Mucosa of stomach (tissue), 1 donor: ENCODE results near the gene PRKCQ.
"Not testable (repeated sequence)": the region's sequence is repeated elsewhere in the genome, so short reads cannot be mapped to it uniquely, and the experiment has no call there.

Source experiments
- H3K27me3 ChIP-seq: one replicate; pipeline ENCODE4 v1.7.0; 2013; ENCODE audit warnings: mild to moderate bottlenecking, low read length; ENCODE audit not compliant: control insufficient read depth, insufficient read depth
- H3K36me3 ChIP-seq: one replicate; pipeline ENCODE4 v1.7.0; 2013; ENCODE audit warnings: low read length; ENCODE audit not compliant: control insufficient read depth, insufficient read depth
- H3K4me1 ChIP-seq: one replicate; pipeline ENCODE4 v1.7.0; 2013; ENCODE audit warnings: mild to moderate bottlenecking, low read length; ENCODE audit not compliant: control insufficient read depth, insufficient read depth
- H3K4me3 ChIP-seq: one replicate; pipeline ENCODE4 v1.7.0; 2013; ENCODE audit warnings: low read length
- H3K9ac ChIP-seq: one replicate; pipeline ENCODE4 v1.7.0; 2013; ENCODE audit warnings: mild to moderate bottlenecking, low read length, moderate library complexity
- H3K9me3 ChIP-seq: one replicate; pipeline ENCODE4 v1.7.0; 2013; ENCODE audit warnings: mild to moderate bottlenecking, low read length, moderate library complexity; ENCODE audit not compliant: control insufficient read depth
- donor health status: Pancreatic carcinoma.

PRKCQ gene

GRCh38 chr10:6456067-6456466 lies 124.0 kb downstream of the PRKCQ start:
- Histone ChIP-seq H3K4me3 (no peak overlapping the region), H3K27me3 (no peaks in the 10 kb centered on the region), H3K36me3 (no peaks in the 10 kb centered on the region), H3K9me3 (no peaks in the 10 kb centered on the region), H3K9ac (no peak overlapping the region), H3K4me1 (no peaks in the 10 kb centered on the region)

- no peak overlapping the region for H3K4me3 ChIP-seq
- H3K36me3 ChIP-seq, result no peaks in the 10 kb centered on the region
- H3K9me3 ChIP-seq, result no peaks in the 10 kb centered on the region
- H3K9ac ChIP-seq, result no peak overlapping the region
- no peaks in the 10 kb centered on the region for H3K4me1 ChIP-seq
- no peaks in the 10 kb centered on the region for H3K27me3 ChIP-seq
Observed at GRCh38 chr10:6455592-6455991, 124.5 kb downstream of the PRKCQ start.

GRCh38 chr10:6446711-6447110 lies 133.4 kb downstream of the PRKCQ start:
- Histone ChIP-seq H3K9ac (no peak overlapping the region), H3K9me3 (no peaks in the 10 kb centered on the region), H3K4me1 (no peaks in the 10 kb centered on the region), H3K36me3 (no peaks in the 10 kb centered on the region), H3K4me3 (no peak overlapping the region), H3K27me3 (no peaks in the 10 kb centered on the region)

DNA sequence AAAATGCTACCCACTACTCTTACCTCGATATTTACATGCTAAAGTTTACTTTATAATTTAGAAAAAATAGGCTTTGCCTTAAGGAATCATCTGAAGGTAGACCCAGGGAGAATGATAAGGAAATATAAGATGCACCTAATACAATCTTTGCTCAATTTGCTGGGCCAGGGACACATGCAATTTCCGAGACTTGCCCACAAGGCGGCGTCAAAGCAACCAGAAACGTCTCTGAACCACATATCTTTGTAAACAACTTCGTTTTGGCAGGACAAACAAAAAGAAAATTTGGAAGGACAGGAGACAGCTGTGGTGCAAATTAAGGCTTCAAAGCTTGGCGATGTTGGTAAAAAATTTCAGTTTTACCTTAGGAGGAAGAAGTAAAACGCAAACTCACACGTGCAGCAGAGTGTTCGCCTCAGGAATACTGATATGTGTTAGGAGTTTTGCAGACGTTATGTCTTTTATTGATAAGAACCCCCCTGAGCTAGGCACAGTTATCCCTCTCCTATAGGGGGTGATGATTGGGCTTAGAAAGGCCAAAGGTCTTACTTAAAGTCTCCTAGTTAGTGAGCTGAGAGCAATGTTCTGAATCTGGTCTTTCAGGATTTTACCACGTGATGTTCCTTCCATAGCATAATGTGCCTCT lies 134.3 kb downstream of the PRKCQ start:
- H3K27me3 ChIP-seq, result no peaks in the 10 kb centered on the region
- H3K36me3 ChIP-seq, result no peaks in the 10 kb centered on the region
- H3K4me3 ChIP-seq, result no peak overlapping the region
- no peaks in the 10 kb centered on the region for H3K4me1 ChIP-seq
- H3K9me3 ChIP-seq, result no peaks in the 10 kb centered on the region
- no peak overlapping the region for H3K9ac ChIP-seq

GRCh38 chr10:6439875-6440274 lies 140.2 kb downstream of the PRKCQ start:
- not testable (repeated sequence) for H3K4me3 ChIP-seq, H3K4me1 ChIP-seq, H3K27me3 ChIP-seq, H3K9ac ChIP-seq, H3K9me3 ChIP-seq, H3K36me3 ChIP-seq

- Histone ChIP-seq H3K9ac (no peak overlapping the region), H3K27me3 (no peaks in the 10 kb centered on the region), H3K9me3 (no peaks in the 10 kb centered on the region), H3K4me3 (no peak overlapping the region), H3K36me3 (no peaks in the 10 kb centered on the region), H3K4me1 (no peaks in the 10 kb centered on the region)
Observed at GRCh38 chr10:6431861-6432260, 148.2 kb downstream of the PRKCQ start.

DNA sequence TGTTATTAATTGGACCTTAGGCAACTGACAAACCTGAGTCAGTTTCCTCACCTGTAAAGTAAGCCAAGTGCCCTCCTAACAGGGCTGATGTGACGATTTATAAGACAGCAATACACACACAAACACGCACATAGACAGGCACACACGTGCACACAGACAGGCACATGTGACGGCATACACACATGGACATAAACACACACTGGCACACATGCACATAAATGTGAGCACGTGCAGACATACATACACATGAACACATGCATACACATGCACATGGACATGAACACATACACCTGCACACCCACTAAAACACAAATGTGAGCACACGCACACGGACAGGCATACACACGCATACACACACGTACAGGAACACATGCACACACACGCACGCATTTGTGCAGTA lies 148.9 kb downstream of the PRKCQ start:
- Histone ChIP-seq H3K36me3 (no peaks in the 10 kb centered on the region), H3K4me3 (no peak overlapping the region), H3K27me3 (no peaks in the 10 kb centered on the region), H3K9ac (no peak overlapping the region), H3K9me3 (no peaks in the 10 kb centered on the region), H3K4me1 (no peaks in the 10 kb centered on the region)

DNA sequence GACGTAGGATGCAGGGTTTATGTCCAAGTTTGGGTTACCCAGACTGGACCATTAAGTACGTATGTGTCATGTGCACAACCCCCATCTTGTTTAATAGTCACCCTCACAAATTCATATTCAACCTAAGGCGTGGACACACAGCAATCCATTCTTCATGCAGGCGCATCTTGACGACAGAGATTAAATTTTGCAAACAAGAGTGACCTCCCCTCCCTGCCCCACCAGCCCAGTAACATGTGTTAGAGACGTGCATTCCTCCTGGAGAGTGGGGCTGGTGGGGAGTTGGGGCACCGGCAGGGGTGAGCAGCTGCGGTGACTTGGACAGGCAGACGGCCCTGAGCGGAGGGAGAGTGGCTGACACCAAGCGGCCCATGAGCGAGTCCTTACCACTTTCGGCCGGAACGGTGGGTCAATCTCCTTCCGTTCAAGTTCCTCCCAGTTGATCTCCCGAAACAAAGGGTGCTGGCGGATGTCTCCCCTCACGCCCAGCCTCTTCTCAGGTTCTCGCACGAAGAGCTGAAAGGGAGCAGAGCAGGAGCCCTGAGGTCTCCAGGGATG lies 149.6 kb downstream of the PRKCQ start:
- H3K4me1 ChIP-seq, result no peaks in the 10 kb centered on the region
- H3K9ac ChIP-seq, result no peak overlapping the region
- H3K36me3 ChIP-seq, result no peaks in the 10 kb centered on the region
- H3K27me3 ChIP-seq, result no peaks in the 10 kb centered on the region
- H3K9me3 ChIP-seq, result no peaks in the 10 kb centered on the region
- H3K4me3 ChIP-seq, result no peak overlapping the region

GRCh38 chr10:6427357-6427959 lies 152.6 kb downstream of the PRKCQ start:
- H3K36me3 ChIP-seq, result no peaks in the 10 kb centered on the region
- H3K9ac ChIP-seq, result no peak overlapping the region
- no peaks in the 10 kb centered on the region for H3K4me1 ChIP-seq
- H3K4me3 ChIP-seq, result no peak overlapping the region
- no peaks in the 10 kb centered on the region for H3K27me3 ChIP-seq
- H3K9me3 ChIP-seq, result no peaks in the 10 kb centered on the region

DNA sequence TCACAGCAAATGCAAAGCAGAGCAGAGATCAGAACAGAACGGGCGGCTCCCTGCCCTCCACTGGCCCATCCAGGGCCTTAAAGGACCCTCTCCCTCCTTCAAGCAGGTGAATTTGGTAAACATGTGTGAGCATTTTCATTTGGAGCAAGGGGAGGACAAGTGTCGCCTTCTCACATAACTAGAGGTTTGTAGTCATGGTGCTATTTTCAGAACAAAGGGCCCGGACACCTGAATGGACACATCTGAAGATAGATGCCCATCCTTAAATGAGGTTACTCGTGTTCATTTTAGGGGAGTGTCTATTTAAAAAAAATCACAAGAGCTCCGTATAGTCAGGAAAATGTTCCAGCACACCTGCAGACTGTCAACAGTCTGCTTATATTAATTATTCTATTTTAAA lies 153.8 kb downstream of the PRKCQ start:
- H3K9ac ChIP-seq, result no peak overlapping the region
- no peaks in the 10 kb centered on the region for H3K9me3 ChIP-seq
- no peaks in the 10 kb centered on the region for H3K27me3 ChIP-seq
- no peaks in the 10 kb centered on the region for H3K4me1 ChIP-seq
- H3K4me3 ChIP-seq, result no peak overlapping the region
- H3K36me3 ChIP-seq, result no peaks in the 10 kb centered on the region

- H3K27me3 ChIP-seq, result no peaks in the 10 kb centered on the region
- no peaks in the 10 kb centered on the region for H3K9me3 ChIP-seq
- no peak overlapping the region for H3K9ac ChIP-seq
- H3K36me3 ChIP-seq, result no peaks in the 10 kb centered on the region
- no peak overlapping the region for H3K4me3 ChIP-seq
- no peaks in the 10 kb centered on the region for H3K4me1 ChIP-seq
Observed at GRCh38 chr10:6423413-6424170, 156.5 kb downstream of the PRKCQ start.

DNA sequence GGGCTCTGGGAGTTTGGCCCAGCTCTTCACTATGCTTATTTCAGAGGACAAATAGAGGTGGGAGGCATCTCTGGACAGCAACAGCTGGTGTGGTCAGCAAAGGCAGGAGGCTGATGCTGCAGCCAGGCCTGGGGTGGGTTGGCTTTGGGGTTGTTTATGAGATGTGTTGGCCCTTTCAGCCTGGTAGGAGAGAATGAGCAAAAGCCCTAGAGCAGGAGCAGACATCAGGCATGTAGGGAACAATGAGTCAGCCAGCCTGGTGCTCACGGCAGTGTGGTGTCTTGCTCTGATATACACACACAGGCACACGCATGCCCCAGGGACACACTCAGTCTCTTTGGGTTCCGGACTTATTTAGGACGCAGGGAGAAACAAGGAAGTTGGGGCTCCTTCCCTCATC lies 157.1 kb downstream of the PRKCQ start:
- H3K9ac ChIP-seq, result no peak overlapping the region
- no peaks in the 10 kb centered on the region for H3K9me3 ChIP-seq
- no peaks in the 10 kb centered on the region for H3K4me1 ChIP-seq
- no peaks in the 10 kb centered on the region for H3K36me3 ChIP-seq
- H3K4me3 ChIP-seq, result no peak overlapping the region
- H3K27me3 ChIP-seq, result no peaks in the 10 kb centered on the region
